ENCODE data around the gene MUSTN1.

GRCh38 chr3:52852419-52852818, 17.6 kb upstream of the MUSTN1 start:
- TF ChIP-seq EZH2 (IDR thresholded peaks at IDR 0.05; ENCODE audit: low read length) (no peak), CTCF (optimal IDR thresholded peaks at IDR 0.05 in 1 of 3, IDR thresholded peaks at IDR 0.05 in 1 of 3, conservative IDR thresholded peaks at IDR 0.05 in 1 of 3; ENCODE audit: extremely low read depth in 1 of 3, insufficient read depth in 2 of 3, low read length in 3 of 3) (no peak)

Measured in keratinocyte (primary cell).